Suppressor macrophage treated with lipopolysaccharide for 4 hours (primary cell): ENCODE measurements around the gene KIF21B.
"Not testable (repeated sequence)": the region's sequence is repeated elsewhere in the genome, so short reads cannot be mapped to it uniquely, and the experiment has no call there.

Source experiments
- DNase-seq: peaks from one replicate; pipeline ENCODE4 v3.0.0-alpha.2; 2020

KIF21B gene

DNA sequence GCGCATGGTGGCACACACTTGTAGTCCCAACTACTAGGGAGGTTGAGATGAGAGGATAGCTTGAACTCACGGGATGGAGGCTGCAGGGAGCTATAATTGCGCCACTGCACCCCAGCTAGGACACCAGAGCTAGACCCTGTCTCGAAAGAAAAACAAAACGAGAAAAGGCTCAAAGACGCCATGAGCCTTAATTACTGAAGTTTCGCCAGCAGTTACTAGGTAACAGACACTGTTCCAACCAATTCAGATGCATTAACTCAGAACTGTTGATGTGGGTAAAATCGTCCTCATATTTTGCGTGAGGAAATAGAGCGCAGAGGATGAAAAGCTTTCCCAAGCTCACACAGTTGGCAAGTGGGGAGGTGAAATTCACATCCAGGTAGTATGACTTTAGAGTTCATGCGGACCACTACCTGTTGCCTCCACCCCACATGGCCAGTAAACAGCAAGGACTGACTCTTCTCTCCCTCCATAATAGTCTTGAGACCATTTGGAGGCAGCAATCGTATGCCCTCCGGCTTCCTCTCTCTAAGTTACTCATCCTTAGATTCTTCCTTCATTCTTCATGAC lies 88.8 kb downstream of the KIF21B start:
- no peak for DNase-seq

DNA sequence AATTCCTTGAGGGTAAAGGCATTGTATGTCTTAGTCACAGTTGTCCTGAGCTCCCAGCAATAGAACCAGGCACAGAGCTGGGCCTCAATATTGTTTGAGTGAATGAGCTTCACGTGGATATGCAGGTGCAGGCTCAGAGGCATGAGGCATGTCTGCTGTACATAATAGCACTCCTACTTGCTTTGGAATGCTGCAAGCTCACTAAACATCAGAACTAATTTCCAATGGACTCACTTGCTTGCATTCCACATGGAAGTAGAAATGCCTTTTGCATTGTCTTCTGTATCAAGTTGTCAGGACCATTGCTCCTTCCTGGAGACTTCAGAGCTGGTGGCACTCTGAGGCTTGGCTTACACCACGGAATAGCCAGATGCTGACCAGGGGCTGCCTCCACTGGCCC lies 91.7 kb downstream of the KIF21B start:
- no peak for DNase-seq

DNA sequence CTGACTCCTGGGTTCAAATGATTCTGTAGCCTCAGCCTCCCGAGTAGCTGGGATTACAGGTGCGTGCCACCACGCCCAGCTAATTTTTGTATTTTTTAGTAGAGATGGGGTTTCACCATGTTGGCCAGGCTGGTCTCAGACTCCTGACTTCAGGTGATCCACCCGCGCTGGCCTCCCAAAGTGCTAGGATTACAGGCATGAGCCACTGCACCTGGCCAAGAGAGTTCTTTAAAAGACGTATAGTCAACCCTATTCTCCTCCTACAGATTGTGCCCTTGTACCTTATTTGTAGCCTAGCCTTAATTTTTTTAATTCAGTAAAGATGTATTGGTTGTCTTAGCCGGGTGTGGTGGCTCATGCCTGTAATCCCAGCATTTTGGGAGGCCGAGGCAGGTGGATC lies 93.2 kb downstream of the KIF21B start:
- not testable (repeated sequence) for DNase-seq

DNA sequence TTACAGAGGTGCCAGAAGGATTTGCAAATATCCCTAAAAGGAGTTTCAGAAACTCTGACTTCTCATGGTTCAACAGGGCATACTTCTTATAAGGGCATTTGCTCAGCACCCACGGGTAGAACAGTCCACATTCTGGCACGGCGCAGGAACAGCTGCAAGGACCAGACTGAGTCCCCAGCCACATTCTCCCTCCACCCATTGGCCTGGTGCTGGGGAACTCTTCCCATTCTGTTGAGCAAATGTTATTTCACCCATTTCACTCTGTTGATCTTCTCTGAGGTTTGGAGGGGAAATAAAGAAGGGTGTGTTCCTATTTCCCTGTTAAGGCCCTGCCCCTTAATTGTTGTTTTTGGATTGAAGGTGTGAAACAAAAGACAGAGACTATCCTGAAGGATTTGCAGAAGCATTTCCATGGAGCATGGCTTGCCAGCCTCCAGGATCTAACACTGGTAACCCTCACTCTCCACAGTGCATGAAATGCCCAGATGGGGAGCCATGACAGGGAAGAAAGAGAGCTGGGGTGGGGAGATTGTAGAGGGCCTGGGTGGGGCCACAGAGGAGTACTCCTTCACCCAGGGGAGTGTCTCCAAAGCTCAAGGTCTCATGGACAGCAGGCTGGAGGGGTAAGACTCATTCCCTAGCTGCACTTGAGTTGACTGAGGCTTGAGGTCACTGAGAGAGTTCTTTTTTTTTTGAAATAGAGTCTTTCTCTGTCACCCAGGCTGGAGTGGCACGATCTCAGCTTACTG lies 93.8 kb downstream of the KIF21B start:
- DNase-seq: no peak

DNA sequence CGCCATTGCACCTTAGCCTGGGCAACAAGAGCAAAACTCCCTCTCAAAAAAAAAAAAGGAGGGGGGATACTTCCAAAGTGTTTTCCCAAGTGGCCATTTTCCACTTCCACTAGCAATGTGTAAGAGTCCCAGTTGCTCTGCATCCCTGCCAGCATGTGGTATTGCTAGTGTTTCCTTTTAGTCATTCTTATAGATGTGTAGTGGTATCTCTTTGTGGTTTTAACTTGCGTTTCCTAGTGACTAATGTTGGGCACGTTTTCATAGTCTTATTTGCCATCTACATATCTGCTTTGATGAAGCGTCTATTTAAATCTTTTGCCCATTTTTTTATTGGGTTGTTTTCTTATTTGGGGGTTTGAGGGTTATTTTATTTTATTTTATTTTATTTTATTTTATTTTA lies 97.7 kb downstream of the KIF21B start:
- DNase-seq: no peak

DNA sequence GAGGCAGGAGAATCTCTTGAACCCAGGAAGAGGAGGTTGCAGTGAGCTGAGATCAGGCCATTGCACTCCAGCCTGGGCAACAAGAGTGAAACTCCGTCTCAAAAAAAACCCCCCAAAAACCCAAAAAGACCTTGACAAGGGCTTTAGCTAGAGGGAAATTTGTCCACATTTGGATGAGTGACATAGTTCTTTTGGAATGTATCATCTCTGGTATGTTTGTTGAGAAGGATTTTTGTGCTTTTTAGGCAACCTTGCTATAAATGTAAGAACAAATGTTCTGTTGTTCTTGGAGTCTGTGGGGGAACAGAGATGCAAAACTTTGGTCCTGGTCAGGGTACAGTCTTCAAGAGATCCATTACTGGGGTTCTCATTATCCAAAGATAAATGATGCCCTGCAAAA lies 99.9 kb downstream of the KIF21B start:
- no peak for DNase-seq

DNA sequence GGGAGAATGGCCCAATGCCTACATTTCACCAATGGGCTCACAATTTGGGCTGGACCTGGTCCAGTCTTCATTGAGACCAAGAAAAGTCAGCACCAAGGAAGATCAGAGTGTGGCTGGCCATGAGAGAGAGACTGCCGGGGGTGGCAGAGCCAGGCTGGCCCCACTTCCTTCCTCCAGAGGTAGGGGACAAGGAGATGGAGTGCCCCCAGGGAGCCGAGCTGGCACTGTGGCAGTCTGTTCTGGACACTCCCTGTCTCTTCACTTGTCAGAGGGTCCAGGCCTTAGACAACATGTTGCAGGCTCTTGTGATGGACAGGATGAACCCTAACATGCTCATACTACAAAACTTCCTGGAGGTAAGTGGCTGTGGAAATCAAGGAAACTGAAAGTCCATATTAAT lies 101.1 kb downstream of the KIF21B start:
- no peak for DNase-seq

DNA sequence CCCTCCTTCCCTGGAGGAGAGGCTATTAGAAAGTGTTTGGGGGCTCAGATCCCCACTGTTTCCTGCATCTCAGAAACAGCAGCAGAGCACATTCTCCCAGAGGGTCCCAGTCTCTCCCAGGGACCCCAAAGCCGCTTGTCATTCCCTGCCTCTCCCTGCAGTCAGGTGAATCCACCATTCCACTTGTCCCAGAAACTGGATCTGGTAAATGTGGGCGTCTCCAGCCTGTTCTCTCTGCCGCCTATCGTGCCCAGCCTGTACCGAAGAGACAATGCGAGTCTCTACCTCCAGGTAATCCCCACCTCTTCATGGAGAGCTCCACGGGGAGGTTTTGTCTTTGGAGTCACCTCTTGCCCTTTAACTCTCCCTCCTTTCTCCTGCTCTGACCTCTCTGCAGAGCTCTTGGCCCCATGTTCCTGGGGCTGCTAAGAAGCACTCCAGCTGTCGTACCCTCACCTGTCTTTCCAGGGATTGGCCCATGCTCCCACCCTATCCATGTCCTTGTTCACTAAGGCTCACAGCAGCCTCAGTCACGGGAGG lies 101.9 kb downstream of the KIF21B start:
- DNase-seq: no peak
